Dendritic cell treated with granulocyte-macrophage colony-stimulating factor and Interleukin-4, amounts not matched to agents 40 ng/mL and 50 ng/mL, for 4 days (primary cell): ENCODE results near the gene AGAP3.

ENCODE experiments used
- H3K27ac Mint-ChIP-seq: one replicate; pipeline ENCODE4 v1.8.0; 2022; ENCODE audit warnings: mild to moderate bottlenecking, mixed read lengths
- H3K27me3 Mint-ChIP-seq: one replicate; pipeline ENCODE4 v1.8.0; 2022; ENCODE audit warnings: mild to moderate bottlenecking, mixed read lengths
- H3K36me3 Mint-ChIP-seq: one replicate; pipeline ENCODE4 v1.8.0; 2022; ENCODE audit warnings: low read depth, mixed read lengths
- H3K4me1 Mint-ChIP-seq: one replicate; pipeline ENCODE4 v1.8.0; 2022; ENCODE audit warnings: low read depth, mixed read lengths
- H3K4me3 Mint-ChIP-seq: one replicate; pipeline ENCODE4 v1.8.0; 2022; ENCODE audit warnings: mild to moderate bottlenecking, moderate library complexity, mixed read lengths
- H3K9me3 Mint-ChIP-seq: one replicate; pipeline ENCODE4 v1.8.0; 2022; ENCODE audit warnings: mixed read lengths
- intact Hi-C: fragments of 100-400 bp; cut with micrococcal nuclease; formaldehyde crosslinking; loops from one replicate; pipeline ENCODE4 v1.15.0; 2022

The AGAP3 gene

GRCh38 chr7:151168787-151169162 is 82.5 kb downstream of the AGAP3 start:
- Mint-ChIP-seq H3K4me3 (peak overlapping the region; percentile 22), H3K27ac (no peak overlapping the region), H3K4me1 (peaks cover 13% of the 10 kb centered on the region), H3K36me3 (no peaks in the 10 kb centered on the region), H3K27me3 (peaks cover 58% of the 10 kb centered on the region), H3K9me3 (no peaks in the 10 kb centered on the region)
- intact Hi-C loops: loop anchor here (10.0 kb wide), 1 partner anchor 136 kb away; no protein-coding TSS in a partner anchor

- intact Hi-C loops: loop anchor here (1.0 to 5.0 kb wide), 3 partner anchors 50 to 274 kb away; no protein-coding TSS in a partner anchor
- no peaks in the 10 kb centered on the region for H3K36me3 Mint-ChIP-seq
- no peak overlapping the region for H3K4me3 Mint-ChIP-seq
- H3K4me1 Mint-ChIP-seq: peaks cover 13% of the 10 kb centered on the region
- no peaks in the 10 kb centered on the region for H3K9me3 Mint-ChIP-seq
- H3K27ac Mint-ChIP-seq: no peak overlapping the region
- H3K27me3 Mint-ChIP-seq: peaks cover 83% of the 10 kb centered on the region
These were observed 86.2 kb downstream of the AGAP3 start for GRCh38 chr7:151172273-151173141.

DNA sequence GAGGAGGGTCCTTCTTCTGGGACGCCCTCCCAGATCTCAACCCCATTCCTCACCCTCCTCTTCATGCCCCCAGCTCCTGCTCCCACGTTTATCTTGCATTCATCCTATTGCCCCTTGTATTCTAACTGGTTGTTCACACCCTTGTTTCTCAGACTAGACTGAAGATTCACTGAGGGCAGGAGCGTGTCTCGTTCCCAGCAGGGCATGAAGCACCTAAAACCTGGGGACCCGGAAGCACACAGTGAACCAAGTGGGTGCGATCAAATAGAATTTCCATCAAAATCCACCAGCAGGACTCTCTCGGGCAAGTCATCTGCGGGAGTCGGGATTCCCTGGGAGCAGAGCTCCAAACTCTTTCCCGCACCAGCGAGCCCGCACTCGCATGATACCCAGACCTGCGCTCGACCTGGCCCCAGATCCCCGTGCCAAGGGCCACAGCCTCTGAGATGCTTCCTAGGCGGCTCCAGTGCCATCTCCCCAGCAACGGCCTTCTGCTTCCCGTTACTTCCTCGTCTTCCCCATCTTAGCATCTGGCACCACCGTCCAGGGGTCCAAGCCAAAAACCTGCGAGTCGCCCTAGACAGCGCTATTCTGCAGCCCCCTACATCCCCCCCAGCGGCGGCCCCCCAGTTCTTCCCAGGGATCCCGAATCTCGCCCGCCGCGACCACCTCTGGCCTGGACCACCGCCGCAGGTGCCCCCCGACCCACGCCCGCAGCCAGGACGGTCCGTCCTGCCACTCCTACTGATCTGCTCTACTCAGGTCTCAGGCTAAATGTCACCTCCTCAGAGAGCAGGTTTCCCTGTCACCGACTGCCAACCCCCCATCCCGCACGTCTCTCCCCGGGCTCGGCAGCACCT is 87.3 kb downstream of the AGAP3 start:
- Mint-ChIP-seq H3K4me3 (no peak overlapping the region), H3K9me3 (no peaks in the 10 kb centered on the region), H3K27me3 (peaks cover 85% of the 10 kb centered on the region), H3K4me1 (peaks cover 7% of the 10 kb centered on the region), H3K36me3 (no peaks in the 10 kb centered on the region), H3K27ac (no peak overlapping the region)
- intact Hi-C loops: loop anchor here (2.0 to 5.0 kb wide), 2 partner anchors 51 to 275 kb away; no protein-coding TSS in a partner anchor

DNA sequence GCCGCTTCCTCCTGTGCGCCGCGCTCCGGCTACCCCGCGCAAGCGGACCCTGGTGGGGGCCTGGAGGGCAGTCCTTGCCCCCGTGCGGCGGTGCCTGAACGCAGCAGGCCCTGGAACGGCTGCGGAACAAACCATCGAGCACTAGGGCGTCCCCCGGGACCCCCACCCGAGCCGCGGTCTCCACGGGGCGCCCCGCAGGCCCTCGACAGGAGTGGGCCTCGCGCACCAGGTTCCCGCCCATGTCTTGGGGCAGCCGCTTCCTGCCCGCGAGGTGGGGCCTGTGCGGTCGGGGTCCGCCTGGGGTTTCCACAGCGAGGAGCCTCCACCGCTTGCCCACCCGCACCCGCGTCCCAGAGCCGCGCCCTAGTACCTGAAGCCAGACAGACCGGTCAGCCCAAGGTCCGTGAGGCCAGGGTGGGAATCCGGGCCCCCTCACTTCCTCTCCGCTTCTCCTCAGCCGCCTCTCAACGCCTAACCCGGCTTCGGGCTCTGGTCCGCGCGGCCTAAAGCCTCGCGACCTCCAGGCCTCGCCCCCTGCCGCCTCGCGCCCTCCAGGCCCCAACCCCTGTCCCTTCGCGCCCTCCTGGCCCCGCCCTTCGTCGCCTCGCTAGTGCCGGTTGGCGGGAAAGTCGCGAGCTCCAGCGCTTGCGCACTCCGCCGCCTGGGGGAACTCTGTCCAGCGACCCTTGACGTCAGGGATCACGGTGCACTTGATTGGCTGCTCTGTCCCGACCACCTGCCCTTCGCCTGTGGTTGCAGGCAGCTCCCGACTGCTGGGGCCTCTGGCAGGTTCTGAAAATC is 88.2 kb downstream of the AGAP3 start:
- H3K36me3 Mint-ChIP-seq: no peaks in the 10 kb centered on the region
- no peak overlapping the region for H3K27ac Mint-ChIP-seq
- peaks cover 4% of the 10 kb centered on the region for H3K4me1 Mint-ChIP-seq
- H3K4me3 Mint-ChIP-seq: no peak overlapping the region
- no peaks in the 10 kb centered on the region for H3K9me3 Mint-ChIP-seq
- H3K27me3 Mint-ChIP-seq: peaks cover 80% of the 10 kb centered on the region
- intact Hi-C loops: loop anchor here (5.0 kb wide), 1 partner anchor 52 kb away; no protein-coding TSS in a partner anchor

- intact Hi-C loops: no loop called here
- Mint-ChIP-seq H3K27ac (no peak overlapping the region), H3K9me3 (no peaks in the 10 kb centered on the region), H3K4me3 (no peak overlapping the region), H3K27me3 (peaks cover 72% of the 10 kb centered on the region), H3K36me3 (no peaks in the 10 kb centered on the region), H3K4me1 (peaks cover 4% of the 10 kb centered on the region)
These were observed 88.9 kb downstream of the AGAP3 start for GRCh38 chr7:151175047-151175792.

DNA sequence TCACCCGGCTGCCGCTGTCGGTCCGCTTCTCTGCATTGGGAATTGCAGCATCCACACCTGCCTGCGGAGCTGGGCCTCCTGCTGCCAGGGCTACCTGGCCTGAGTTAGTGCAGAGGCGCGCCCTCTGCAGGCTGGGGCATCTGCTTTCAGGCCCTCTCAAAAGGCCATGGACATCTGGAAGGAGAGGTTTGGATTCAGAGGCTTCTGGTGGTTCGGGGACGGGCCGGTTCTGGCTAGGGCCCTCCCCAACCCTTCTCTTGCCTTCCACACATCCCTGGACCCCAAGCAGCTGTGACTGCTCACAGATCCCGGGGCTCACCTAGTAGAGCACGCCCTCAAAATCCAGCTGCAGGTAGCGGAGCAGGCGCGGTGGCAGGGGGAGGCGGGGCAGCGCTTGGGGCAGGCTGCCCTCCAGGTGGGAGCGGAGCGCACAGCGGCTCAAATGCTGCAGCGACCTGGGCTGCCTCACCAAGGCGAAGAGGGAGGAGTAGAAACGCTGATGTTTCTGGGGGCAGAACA is 89.6 kb downstream of the AGAP3 start:
- no peak overlapping the region for H3K4me3 Mint-ChIP-seq
- H3K36me3 Mint-ChIP-seq: no peaks in the 10 kb centered on the region
- no peak overlapping the region for H3K27ac Mint-ChIP-seq
- no peaks in the 10 kb centered on the region for H3K9me3 Mint-ChIP-seq
- intact Hi-C loops: no loop called here
- H3K4me1 Mint-ChIP-seq: peaks cover 4% of the 10 kb centered on the region
- peaks cover 66% of the 10 kb centered on the region for H3K27me3 Mint-ChIP-seq

GRCh38 chr7:151176401-151176800 is 90.1 kb downstream of the AGAP3 start:
- intact Hi-C loops: no loop called here
- Mint-ChIP-seq H3K9me3 (no peaks in the 10 kb centered on the region), H3K27me3 (peaks cover 60% of the 10 kb centered on the region), H3K4me3 (no peak overlapping the region), H3K36me3 (no peaks in the 10 kb centered on the region), H3K4me1 (peaks cover 4% of the 10 kb centered on the region), H3K27ac (no peak overlapping the region)

- Mint-ChIP-seq H3K36me3 (no peaks in the 10 kb centered on the region), H3K9me3 (no peaks in the 10 kb centered on the region), H3K27ac (no peak overlapping the region), H3K4me1 (peaks cover 3% of the 10 kb centered on the region), H3K4me3 (no peak overlapping the region), H3K27me3 (peaks cover 52% of the 10 kb centered on the region)
- intact Hi-C loops: no loop called here
These were observed 91.0 kb downstream of the AGAP3 start for GRCh38 chr7:151177310-151177709.

GRCh38 chr7:151178236-151178635 is 92.0 kb downstream of the AGAP3 start:
- no peaks in the 10 kb centered on the region for H3K4me1 Mint-ChIP-seq
- no peaks in the 10 kb centered on the region for H3K9me3 Mint-ChIP-seq
- H3K36me3 Mint-ChIP-seq: no peaks in the 10 kb centered on the region
- peaks cover 43% of the 10 kb centered on the region for H3K27me3 Mint-ChIP-seq
- no peak overlapping the region for H3K4me3 Mint-ChIP-seq
- intact Hi-C loops: no loop called here
- H3K27ac Mint-ChIP-seq: no peak overlapping the region

DNA sequence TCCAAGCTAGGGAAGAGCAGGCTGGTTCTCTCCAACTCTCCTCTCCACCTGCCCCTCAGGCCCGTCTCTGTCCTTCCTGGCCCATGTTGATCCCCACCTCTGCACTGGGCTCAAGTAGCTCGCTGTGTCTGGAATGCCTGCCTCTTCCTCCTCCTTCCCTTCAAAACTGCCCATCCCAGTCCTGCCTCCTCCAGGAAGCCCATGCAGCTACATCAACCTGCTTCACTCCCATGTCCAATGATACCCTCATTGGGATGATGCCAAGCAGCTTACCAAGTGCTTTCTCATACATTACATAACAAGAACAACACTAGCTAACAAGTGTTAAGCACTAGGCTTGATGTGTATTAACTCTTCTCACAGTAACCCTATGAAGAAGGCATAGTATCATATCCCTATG is 92.6 kb downstream of the AGAP3 start:
- intact Hi-C loops: no loop called here
- Mint-ChIP-seq H3K4me3 (no peak overlapping the region), H3K36me3 (no peaks in the 10 kb centered on the region), H3K27me3 (peaks cover 40% of the 10 kb centered on the region), H3K4me1 (no peaks in the 10 kb centered on the region), H3K9me3 (no peaks in the 10 kb centered on the region), H3K27ac (no peak overlapping the region)

DNA sequence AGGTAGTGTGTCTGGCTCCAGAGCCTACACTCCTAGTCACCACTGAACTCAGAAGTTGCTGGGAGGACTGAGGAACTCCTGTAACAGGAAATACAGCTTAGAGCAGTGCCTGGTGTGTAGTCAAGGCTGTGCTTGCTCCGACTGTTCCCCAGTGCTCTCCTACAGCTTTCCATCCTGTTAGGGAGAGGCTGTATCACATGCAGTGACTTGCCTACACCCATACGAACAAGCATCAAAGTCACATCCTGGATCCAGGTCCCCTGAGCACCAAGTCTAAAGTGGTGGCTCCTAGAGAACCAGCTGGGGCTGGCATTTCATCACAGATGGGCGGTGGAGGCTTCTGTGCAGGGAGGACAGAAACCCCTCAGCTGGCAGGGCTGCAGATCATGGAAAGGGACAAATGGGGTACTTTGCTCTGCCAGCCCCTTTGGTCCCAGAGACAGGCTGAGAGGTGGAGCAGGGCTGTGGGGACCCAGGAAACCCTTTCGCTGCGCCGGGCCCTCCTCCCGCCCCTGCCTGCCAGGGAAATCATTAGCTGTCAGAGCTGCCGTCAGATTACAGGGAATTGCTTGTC is 93.1 kb downstream of the AGAP3 start:
- H3K4me3 Mint-ChIP-seq: no peak overlapping the region
- H3K27me3 Mint-ChIP-seq: peaks cover 39% of the 10 kb centered on the region
- no peaks in the 10 kb centered on the region for H3K36me3 Mint-ChIP-seq
- no peak overlapping the region for H3K27ac Mint-ChIP-seq
- H3K4me1 Mint-ChIP-seq: no peaks in the 10 kb centered on the region
- intact Hi-C loops: no loop called here
- no peaks in the 10 kb centered on the region for H3K9me3 Mint-ChIP-seq

DNA sequence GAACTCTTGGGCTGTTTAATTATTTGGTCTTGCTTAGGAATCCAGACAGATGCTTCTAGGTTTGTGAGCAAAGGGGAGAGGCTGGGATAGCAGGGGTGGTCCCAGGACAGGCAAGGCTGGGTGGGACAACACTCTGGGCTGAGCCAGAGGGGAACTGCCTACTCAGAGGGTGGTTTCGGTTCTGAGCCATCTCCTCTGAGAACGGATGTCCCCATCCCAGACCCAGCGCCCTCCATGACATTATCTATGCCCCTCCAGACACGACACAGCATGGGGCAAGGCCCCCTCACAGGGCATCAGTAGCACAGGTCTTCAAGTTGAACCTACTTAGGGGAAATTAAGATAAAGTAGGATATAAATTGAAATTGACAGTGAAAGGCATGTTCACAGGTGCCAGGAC is 93.7 kb downstream of the AGAP3 start:
- intact Hi-C loops: no loop called here
- Mint-ChIP-seq H3K4me3 (no peak overlapping the region), H3K9me3 (no peaks in the 10 kb centered on the region), H3K27me3 (peaks cover 37% of the 10 kb centered on the region), H3K36me3 (no peaks in the 10 kb centered on the region), H3K27ac (no peak overlapping the region), H3K4me1 (no peaks in the 10 kb centered on the region)
